HG02852 (cell line): ENCODE data around the gene ZNF77.
"Not testable (repeated sequence)": the region's sequence is repeated elsewhere in the genome, so short reads cannot be mapped to it uniquely, and the experiment has no call there.

ENCODE experiments used
- ATAC-seq: cut with Tn5 transposase; IDR thresholded peaks from one replicate; pipeline ENCODE4 v1.9.1; 2021; ENCODE audit warnings: mild to moderate bottlenecking, moderate library complexity; ENCODE audit not compliant: unreplicated experiment

ZNF77 gene

DNA sequence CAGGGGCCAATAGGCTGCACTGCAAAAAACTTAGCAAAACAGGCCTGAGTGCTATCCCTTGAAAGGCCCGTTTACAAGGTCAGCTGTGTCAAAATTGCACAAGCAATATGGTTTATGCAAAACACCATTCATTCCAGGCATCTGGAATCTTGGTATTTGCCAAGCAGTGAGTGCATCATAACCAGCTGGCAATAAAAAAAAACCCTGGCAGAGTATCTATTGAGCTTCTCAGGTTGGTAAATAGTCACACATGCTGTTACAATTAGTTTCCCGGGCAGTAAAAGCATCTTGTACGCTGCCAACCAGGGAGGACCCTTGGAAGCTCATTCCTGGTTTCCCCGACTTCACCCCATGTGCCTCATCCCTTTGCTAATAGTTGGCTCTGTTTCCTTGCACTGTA lies 21.3 kb downstream of the ZNF77 start:
- no peak for ATAC-seq

DNA sequence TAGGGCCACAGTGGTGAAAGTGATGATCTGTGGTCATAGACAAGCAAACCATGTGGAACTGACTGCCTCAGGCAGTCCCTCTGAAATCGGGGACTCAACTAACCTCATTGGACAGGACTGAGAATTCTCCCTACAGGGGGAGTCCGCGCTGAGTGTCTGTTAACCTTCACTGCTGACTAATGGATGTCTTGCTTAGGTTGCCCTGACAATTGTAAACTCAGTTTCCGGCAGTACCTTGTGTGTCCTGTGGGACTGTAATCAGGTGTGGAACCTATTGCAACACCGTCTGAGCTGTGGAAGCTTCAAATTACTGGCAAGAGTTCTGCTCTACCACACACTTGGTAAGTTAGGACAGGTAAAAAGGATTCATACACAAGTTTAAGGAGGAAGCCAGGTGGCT lies 21.8 kb downstream of the ZNF77 start:
- no peak for ATAC-seq

DNA sequence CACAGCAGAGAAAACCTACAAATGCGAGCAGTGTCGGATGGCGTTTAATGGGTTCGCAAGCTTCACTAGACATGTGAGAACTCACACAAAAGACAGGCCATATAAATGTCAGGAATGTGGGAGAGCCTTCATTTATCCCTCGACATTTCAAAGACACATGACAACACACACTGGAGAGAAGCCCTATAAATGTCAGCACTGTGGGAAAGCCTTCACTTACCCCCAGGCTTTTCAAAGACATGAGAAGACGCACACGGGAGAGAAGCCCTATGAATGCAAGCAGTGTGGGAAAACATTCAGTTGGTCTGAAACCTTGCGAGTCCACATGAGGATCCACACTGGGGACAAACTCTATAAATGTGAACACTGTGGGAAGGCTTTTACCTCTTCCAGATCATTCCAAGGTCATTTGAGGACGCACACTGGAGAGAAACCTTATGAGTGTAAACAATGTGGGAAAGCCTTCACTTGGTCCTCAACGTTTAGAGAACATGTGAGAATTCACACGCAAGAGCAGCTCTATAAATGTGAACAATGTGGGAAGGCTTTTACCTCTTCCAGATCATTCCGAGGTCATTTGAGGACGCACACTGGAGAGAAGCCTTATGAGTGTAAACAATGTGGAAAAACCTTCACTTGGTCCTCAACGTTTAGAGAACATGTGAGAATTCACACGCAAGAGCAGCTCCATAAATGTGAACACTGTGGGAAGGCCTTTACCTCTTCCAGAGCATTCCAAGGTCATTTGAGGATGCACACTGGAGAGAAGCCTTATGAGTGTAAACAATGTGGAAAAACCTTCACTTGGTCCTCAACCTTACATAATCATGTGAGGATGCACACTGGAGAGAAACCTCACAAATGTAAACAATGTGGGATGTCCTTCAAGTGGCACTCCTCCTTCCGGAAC lies 27.2 kb downstream of the ZNF77 start:
- no peak for ATAC-seq

DNA sequence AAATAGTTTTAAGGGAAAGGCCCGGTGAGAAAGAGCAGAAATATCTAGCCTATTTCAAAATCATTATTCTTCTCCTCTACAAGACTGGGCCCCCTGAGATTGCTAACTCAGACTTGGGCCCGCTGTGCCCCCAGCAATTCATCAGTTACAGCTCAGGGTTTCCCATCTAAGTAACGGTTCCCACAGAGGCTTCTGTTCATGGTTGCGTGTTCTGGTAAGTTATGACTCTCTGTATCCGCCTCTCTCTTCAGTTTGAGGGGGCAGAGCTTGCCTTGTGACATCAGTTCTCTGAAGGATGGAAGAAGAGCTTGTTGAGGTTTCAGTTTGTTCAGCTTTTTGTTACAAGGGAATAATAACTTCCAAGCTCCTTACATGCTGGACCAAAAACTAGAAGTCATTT lies 32.5 kb downstream of the ZNF77 start:
- ATAC-seq: no peak

DNA sequence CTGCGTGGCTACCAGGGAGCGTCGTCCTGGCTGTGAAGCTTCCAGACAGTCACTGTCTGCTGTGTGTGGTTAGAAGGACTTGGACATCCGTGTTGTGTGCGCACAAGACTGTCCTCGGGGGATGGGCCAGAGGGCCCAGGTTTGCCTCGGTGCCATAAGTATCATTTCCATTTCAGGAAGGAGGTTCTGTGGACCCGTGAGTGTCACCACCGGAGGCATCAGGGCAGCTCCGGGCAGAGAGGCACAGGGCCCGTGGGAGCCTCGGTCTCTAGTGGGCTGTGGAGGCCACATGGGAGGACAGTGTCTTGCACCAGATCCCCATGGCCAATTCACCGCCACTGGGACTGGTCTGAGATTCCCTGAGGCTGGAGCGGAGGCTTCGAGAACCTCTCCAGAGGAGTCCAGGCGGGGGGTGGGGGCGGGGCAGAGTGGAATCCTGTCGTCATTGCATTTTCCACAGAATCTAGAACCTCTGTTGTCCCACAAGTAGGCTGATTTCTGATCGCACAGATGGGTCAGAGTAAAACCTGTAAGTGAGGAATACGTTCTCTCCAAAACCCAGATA lies 38.1 kb downstream of the ZNF77 start:
- ATAC-seq: no peak

DNA sequence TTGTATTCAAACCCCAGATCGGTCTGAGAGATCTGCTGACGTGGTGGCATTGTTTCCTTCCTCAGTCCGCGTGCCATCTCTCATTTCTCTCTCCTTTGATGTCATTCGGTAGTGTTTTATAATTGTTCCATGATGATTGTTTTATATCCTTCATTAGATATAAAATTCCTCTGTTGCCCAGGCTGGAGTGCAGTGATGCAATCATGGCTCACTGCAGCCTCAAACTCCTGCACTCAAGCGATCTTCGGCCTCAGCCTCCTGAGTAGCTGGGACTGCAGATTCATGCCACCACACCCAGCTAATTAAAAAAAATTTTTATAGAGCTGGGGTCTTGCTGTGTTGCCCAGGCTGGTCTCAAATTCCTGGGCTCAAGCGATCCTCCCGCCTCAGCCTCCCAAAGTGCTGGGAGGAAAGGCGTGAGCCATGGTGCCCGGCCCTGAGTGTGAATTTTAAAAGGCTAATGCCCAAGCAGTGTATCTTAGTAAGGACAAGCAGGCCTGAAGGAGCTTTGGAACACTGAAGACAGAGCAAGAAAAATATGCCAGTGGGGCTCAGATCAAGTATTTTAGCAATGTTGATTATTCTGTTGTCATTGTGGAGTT lies 38.8 kb downstream of the ZNF77 start:
- no peak for ATAC-seq

DNA sequence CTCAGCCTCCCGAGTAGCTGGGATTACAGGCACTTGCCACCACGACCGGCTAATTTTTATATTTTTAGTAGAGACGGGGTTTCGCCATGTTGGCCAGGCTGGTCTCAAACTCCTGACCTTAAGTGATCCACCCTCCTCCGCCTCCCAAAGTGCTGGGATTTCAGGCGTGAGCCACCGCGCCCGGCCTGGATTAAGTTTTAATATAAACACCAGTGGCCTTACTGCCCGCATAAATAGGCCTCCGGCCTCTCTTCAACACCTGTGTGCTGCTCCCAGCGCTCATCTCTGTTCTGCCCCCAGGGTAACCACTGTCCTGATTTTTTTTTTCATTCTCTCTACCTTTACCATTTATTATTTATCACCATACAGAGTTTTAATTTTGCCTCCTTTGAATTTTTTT lies 41.4 kb downstream of the ZNF77 start:
- not testable (repeated sequence) for ATAC-seq

DNA sequence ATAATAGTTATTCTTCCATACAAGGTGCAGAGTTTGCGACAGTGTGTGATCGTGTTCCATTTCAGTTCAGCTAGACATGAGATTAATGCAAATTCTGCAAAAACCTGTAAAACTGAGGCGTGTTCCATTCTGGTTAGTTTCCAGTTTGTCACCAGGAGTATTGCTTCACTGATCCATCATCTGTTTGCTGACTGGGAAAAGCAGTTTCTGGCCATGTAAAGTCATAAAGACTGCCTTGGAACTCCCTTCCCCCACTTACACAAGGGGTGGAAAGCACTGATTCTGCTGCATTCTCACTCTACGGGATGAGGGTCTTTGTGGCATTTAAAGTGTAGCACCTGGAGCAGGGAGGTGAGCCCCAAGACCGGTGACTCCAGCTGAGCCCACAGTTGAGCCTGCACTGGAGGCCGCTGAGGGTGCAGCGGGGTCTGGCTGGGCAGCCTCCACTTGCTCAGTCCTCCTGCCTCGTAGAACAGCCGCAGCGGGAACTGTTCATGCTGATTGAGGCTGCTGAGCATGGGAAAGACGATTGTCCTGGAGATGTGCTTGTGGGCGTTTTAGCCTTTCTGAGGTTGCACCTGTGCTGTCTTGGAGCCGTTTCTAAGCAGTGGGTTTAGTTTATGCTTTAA lies 42.1 kb downstream of the ZNF77 start:
- no peak for ATAC-seq

DNA sequence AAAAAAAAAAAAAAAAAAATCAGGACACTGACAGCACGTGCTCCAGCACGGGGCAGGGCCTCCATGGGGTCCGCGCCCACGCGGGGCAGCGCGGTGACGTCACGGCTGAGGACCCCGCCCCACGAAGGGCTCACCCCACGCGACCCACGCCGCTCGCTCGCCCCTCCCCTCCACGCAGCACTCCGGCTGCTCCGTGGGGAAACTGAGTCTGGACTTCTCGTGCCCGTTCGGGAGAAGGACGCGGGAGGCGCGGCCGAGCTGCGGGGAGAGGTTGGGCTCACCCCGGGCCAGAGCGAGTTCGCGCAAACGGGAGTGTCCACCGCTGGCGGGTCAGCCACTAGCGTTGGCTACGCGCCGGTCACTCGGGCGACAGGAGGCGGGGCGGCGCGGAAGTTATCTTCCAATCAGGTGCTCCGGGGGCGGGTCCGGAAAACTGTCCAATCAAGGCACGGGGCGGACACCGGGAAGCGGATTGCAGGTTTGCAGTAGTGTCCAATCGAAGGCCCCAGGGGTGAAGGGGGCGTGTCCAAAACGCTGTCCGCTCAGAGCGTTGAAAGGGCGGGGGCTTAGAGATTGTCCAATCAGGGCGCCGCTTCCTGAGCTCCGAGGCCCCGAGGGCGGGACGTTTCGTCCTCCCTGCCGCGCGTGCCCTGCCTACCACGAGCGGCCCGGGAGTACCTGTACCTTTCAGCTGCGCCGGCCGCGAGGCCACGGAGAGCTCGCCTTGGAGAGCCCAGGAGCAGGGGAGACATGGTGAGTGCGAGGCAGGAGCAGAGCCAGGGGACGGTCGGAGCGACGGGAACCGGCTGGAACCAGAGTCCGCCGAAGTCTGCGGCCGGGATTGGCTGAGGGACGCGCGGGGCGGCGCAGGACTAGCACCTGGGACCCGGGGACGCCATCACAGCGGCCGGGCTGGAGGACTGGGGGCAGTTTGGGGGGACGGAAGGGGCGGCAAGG lies 44.2 kb downstream of the ZNF77 start, which contains the start of gene ZNF57:
Gene ZNF57, plus strand, starts transcription at position 633 of the 957 bp plus-strand sequence. Its CDS starts 118 bp downstream, at position 751.
- ATAC-seq: peak; percentile 93

DNA sequence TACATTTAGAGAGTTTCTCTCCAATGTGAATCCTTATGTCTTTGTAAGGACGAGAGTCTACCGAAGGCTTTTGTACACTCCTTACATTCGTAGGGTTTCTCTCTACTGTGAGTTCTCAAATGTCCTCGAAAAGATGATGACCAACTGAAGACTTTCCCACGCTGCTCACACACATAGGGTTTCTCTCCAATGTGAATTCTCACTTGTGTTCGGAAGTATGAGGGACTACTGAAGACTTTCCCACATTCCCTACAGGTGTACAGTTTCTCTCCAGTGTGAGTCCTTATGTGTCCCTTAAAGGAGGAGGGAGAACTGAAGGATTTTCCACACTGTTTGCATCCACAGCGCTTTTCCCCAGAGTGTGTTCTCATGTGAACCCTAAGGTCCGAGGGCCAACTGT lies 48.1 kb downstream of the ZNF77 start:
- ATAC-seq: no peak

DNA sequence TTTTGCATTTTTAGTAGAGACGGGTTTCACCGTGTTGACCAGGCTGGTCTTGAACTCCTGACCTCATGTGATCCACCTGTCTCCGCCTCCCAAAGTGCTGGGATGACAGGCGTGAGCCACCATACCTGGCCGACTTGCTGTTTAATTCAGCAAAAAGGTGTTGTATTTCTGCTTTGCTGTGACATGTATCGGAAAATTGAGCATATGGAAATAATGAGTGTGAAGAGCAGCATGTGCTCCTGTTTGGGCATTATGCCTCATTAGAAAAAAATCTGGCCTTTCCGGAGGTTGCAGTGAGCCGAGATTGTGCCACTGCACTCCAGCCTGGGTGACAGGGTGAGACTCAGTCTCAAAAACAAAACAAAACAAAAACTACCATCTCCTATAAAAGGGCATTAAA lies 54.2 kb downstream of the ZNF77 start:
- not testable (repeated sequence) for ATAC-seq

DNA sequence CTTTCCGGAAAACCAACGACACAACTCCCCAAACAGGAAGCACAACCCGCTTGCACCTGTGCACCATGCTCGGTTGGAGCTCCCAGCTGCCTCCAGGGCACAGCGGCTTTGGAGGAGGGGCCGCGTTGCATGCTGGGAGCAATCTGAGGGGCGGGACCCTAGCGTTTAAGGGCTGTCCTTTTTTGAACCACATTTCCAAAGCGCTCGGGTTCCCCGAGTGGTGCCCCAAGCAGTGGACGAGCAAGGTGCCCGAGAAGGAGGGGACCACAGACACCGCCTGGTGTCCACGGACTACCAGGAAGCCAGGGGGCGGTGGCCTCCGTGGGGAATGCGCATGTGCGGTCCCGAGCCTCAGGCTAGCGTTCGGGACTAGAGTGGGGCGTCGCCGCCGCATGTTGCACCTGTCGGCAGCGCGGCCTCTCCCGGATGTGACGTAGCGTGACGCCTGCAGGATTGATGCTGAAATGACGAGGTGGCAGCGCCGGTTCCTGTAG lies 56.0 kb downstream of the ZNF77 start:
- ATAC-seq: no peak

DNA sequence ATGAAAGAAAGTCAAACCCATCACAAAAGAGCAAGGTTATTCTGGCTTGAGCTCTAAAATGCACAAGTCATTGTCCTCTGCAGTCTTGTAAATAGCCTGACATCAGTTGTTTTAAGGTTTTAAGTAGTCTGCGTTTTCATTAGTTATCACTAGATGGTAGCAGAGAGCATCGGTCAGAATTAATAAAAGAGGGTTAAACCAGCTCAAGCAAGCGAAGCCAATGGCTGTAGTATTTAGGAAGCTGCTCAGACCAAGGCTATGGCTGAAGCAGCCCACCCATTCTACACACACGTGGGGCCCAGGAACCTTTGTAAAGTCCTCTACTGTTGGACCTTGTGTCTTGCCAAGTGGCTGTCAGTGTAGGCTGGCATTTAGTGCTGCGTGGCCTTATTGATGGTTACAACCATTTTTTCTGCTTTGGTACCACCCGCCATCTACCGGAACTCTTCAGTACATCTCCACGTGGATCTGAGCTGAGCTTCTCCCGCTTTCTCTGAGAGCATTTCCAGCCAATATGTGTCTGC lies 57.3 kb downstream of the ZNF77 start:
- ATAC-seq: no peak

DNA sequence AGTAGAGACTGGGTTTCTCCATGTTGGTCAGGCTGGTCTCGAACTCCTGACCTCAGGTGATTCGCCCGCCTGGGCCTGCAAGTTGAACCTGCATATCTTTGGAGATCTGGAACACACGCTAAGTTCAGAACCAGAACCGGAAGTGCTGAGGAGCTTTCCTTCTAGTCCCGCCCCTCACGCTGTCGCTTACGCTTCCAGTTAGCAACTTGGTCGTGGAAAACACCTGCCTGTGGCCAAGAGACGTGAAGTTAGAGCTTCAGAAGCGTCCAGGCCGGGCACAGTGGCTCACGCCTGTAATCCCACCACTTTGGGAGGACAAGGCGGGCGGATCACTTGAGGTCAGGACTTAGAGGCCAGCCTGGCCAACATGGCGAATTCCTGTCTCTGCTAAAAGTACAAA lies 59.0 kb downstream of the ZNF77 start:
- ATAC-seq: no peak

DNA sequence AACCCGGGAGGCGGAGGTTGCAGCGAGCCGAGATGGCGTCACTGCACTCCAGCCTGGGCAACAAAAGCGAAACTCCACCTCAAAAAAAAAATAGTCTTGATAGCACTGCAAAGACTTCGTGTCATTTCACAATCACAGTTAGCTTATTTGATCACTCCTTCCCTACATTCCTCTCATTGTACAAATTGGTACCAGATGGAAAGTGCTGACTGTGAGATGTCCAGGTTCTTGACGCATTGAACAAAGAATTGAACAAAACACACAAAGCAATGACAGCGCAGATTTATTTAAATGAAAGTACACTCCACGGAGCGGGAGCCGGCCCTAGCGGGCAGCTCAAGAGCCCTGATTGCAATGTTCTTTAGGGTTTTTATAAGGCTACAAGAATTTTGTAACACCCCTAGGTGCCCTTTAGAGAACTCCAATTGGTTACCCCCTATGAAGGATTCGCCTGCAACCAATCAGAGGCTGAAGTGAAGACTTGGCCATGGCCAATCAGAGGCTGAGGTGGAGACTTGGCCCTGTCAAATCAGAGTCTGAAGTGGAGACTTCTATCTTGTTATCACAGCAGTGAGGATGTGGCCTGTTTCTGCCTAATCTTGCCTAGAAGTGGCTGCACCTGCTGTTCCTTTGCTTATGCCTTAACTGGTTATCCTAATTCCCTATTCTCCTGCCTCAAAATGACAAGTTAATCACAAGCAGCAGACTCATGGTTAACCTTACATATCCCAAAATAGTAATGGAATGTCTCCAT lies 60.9 kb downstream of the ZNF77 start:
- no peak for ATAC-seq
